ENCODE measurements around the gene NGEF. TPM values are rescaled to one million over a fixed set of nuclear protein-coding genes. Genes with fewer than 3 reads are reported as not detected.

Gene NGEF
- total RNA-seq, 3 donors from 2014 or later, result 20.1 to 67.5 (median 38.0) TPM

GRCh38 chr2:233009661-233010060 lies 3.4 kb downstream of the NGEF start:
- Histone ChIP-seq H3K4me3 (no peak overlapping the region), H3K9me3 (no peaks in the 10 kb centered on the region), H3K4me1 (ENCODE audit: low read depth) (peaks cover 11% of the 10 kb centered on the region), H3K36me3 (ENCODE audit: low read depth) (no peaks in the 10 kb centered on the region)
- intact Hi-C loops (cut with DNase I, micrococcal nuclease), result loop anchor here in 1 of 2 donors (10.0 kb wide), 1 partner anchor 265 kb away; no protein-coding TSS in a partner anchor
- TF ChIP-seq CTCF (IDR thresholded peaks at IDR 0.05), result no peak
- DNase-seq (no peak), ATAC-seq (no peak)

GRCh38 chr2:233007739-233008138 lies 5.3 kb downstream of the NGEF start:
- ATAC-seq, result no peak
- intact Hi-C loops (cut with DNase I, micrococcal nuclease), result no loop called here
- no peak for DNase-seq
- Histone ChIP-seq H3K36me3 (ENCODE audit: low read depth) (no peaks in the 10 kb centered on the region), H3K4me3 (no peak overlapping the region), H3K4me1 (ENCODE audit: low read depth) (peaks cover 8% of the 10 kb centered on the region), H3K9me3 (no peaks in the 10 kb centered on the region)
- no peak for TF ChIP-seq CTCF (IDR thresholded peaks at IDR 0.05)

- H3K9me3 ChIP-seq, result no peaks in the 10 kb centered on the region
- no peak for TF ChIP-seq CTCF (IDR thresholded peaks at IDR 0.05)
- ATAC-seq, result no peak
- H3K36me3 ChIP-seq (ENCODE audit: low read depth), result no peaks in the 10 kb centered on the region
- DNase-seq, result no peak
- H3K4me3 ChIP-seq, result no peak overlapping the region
- intact Hi-C loops (cut with DNase I, micrococcal nuclease), result no loop called here
- peaks cover 8% of the 10 kb centered on the region for H3K4me1 ChIP-seq (ENCODE audit: low read depth)
Observed at GRCh38 chr2:233007270-233007669, 5.8 kb downstream of the NGEF start.

- ATAC-seq (no peak), DNase-seq (no peak)
- Histone ChIP-seq H3K4me3 (no peak overlapping the region), H3K4me1 (ENCODE audit: low read depth) (peaks cover 8% of the 10 kb centered on the region), H3K9me3 (no peaks in the 10 kb centered on the region), H3K36me3 (ENCODE audit: low read depth) (no peaks in the 10 kb centered on the region)
- intact Hi-C loops (cut with DNase I, micrococcal nuclease), result no loop called here
- no peak for TF ChIP-seq CTCF (IDR thresholded peaks at IDR 0.05)
Observed at GRCh38 chr2:233006648-233007047, 6.4 kb downstream of the NGEF start.

- H3K36me3 ChIP-seq (ENCODE audit: low read depth), result no peaks in the 10 kb centered on the region
- intact Hi-C loops (cut with DNase I, micrococcal nuclease), result no loop called here
- no peaks in the 10 kb centered on the region for H3K4me1 ChIP-seq (ENCODE audit: low read depth)
- DNase-seq (no peak), ATAC-seq (no peak)
- no peaks in the 10 kb centered on the region for H3K9me3 ChIP-seq
- no peak for TF ChIP-seq CTCF (IDR thresholded peaks at IDR 0.05)
- H3K4me3 ChIP-seq, result no peak overlapping the region
Observed at GRCh38 chr2:233005096-233005495, 8.0 kb downstream of the NGEF start.

All from mucosa of descending colon (tissue), 3 donors.